Ishikawa (cell line): ENCODE measurements around the gene TBC1D5.

Experiments
- CREB1 ChIP-seq: IDR thresholded peaks from 2 replicates; pipeline ENCODE4 v1.6.1; 2012; ENCODE audit warnings: low read depth
- EP300 ChIP-seq: IDR thresholded peaks from 2 replicates; pipeline ENCODE4 v1.6.1; 2012; ENCODE audit warnings: borderline replicate concordance
- FOXM1 ChIP-seq: IDR thresholded peaks from 2 replicates; pipeline ENCODE4 v1.6.1; 2012; ENCODE audit warnings: low read depth, borderline replicate concordance
- NFIC ChIP-seq: IDR thresholded peaks from 2 replicates; pipeline ENCODE4 v1.6.1; 2012
- RAD21 ChIP-seq: IDR thresholded peaks from 2 replicates; pipeline ENCODE4 v1.6.1; 2012; ENCODE audit warnings: low read depth
- TAF1 ChIP-seq: IDR thresholded peaks from 2 replicates; pipeline ENCODE4 v1.6.1; 2012; ENCODE audit warnings: low read depth, mild to moderate bottlenecking
- ZBTB7A ChIP-seq: IDR thresholded peaks from 2 replicates; pipeline ENCODE4 v1.6.1; 2012; ENCODE audit warnings: low read depth
- TF ChIP-seq, protein P1 (sequence below): IDR thresholded peaks from 2 replicates; pipeline ENCODE4 v1.6.1; 2012
- TF ChIP-seq, protein P2 (sequence below): IDR thresholded peaks from 2 replicates; pipeline ENCODE4 v1.6.1; 2012
- TF ChIP-seq, protein P3 (sequence below): IDR thresholded peaks from 2 replicates; pipeline ENCODE4 v1.6.1; 2012; ENCODE audit warnings: low read depth, mild to moderate bottlenecking

DNA sequence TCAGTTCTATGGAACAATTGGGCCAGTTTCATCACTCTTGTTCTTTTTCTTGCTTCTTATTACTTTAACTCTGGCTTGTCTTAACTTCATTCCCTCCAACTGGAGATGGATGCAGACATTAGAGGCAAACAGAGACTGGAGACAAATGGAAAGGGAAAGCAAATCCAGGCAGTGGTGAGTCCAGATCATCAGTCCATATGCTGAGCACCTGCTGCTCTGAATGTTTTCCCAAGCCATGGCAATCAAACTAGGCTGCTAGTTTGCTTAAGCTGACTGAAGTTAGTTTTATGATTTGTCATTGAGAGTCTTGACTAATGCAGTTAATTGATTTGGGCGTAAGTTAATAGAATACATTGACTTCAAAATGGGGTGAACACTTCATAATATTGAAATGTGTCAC lies 41.0 kb upstream of the TBC1D5 start:
- no peak for TF ChIP-seq CREB1
- TF ChIP-seq EP300: no peak
- TF ChIP-seq, protein P1, sequence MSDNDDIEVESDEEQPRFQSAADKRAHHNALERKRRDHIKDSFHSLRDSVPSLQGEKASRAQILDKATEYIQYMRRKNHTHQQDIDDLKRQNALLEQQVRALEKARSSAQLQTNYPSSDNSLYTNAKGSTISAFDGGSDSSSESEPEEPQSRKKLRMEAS: no peak
- TF ChIP-seq FOXM1: no peak
- no peak for TF ChIP-seq NFIC
- TF ChIP-seq, protein P2, sequence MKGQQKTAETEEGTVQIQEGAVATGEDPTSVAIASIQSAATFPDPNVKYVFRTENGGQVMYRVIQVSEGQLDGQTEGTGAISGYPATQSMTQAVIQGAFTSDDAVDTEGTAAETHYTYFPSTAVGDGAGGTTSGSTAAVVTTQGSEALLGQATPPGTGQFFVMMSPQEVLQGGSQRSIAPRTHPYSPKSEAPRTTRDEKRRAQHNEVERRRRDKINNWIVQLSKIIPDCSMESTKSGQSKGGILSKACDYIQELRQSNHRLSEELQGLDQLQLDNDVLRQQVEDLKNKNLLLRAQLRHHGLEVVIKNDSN: no peak
- no peak for TF ChIP-seq TAF1
- TF ChIP-seq, protein P3, sequence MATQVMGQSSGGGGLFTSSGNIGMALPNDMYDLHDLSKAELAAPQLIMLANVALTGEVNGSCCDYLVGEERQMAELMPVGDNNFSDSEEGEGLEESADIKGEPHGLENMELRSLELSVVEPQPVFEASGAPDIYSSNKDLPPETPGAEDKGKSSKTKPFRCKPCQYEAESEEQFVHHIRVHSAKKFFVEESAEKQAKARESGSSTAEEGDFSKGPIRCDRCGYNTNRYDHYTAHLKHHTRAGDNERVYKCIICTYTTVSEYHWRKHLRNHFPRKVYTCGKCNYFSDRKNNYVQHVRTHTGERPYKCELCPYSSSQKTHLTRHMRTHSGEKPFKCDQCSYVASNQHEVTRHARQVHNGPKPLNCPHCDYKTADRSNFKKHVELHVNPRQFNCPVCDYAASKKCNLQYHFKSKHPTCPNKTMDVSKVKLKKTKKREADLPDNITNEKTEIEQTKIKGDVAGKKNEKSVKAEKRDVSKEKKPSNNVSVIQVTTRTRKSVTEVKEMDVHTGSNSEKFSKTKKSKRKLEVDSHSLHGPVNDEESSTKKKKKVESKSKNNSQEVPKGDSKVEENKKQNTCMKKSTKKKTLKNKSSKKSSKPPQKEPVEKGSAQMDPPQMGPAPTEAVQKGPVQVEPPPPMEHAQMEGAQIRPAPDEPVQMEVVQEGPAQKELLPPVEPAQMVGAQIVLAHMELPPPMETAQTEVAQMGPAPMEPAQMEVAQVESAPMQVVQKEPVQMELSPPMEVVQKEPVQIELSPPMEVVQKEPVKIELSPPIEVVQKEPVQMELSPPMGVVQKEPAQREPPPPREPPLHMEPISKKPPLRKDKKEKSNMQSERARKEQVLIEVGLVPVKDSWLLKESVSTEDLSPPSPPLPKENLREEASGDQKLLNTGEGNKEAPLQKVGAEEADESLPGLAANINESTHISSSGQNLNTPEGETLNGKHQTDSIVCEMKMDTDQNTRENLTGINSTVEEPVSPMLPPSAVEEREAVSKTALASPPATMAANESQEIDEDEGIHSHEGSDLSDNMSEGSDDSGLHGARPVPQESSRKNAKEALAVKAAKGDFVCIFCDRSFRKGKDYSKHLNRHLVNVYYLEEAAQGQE: no peak
- no peak for TF ChIP-seq RAD21
- TF ChIP-seq ZBTB7A: no peak
